Kidney epithelial cell (primary cell): ENCODE measurements around the gene ITSN1. TPM values are rescaled to one million over a fixed set of nuclear protein-coding genes. Genes with fewer than 3 reads are reported as not detected.

Source experiments
- DNase-seq: peaks from one replicate; pipeline ENCODE4 v3.0.0-alpha.2; 2010; ENCODE audit warnings: low read depth
- H3K27me3 ChIP-seq: 2 replicates; pipeline ENCODE4 v1.6.0; 2011; ENCODE audit warnings: low read length; ENCODE audit not compliant: control insufficient read depth, insufficient read depth
- H3K36me3 ChIP-seq: 2 replicates; pipeline ENCODE4 v1.5.1; 2011; ENCODE audit warnings: low read length; ENCODE audit not compliant: control insufficient read depth, insufficient read depth
- H3K4me3 ChIP-seq: 2 replicates; pipeline ENCODE4 v1.5.1; 2011; ENCODE audit warnings: low read depth, mild to moderate bottlenecking, control low read depth, low read length
- CTCF ChIP-seq: IDR thresholded peaks from 2 replicates; pipeline ENCODE4 v1.5.1; 2011; ENCODE audit warnings: mild to moderate bottlenecking, moderate library complexity, low read length, control low read depth, inconsistent platforms; ENCODE audit not compliant: insufficient read depth, poor library complexity, severe bottlenecking
- total RNA-seq: library from RNA; depleted of rRNA; stranded (reverse); fragments of >200 nt; gene quantifications from 2 replicates; pipeline ENCODE4 v1.2.3, GENCODE V29; 2015

Gene ITSN1
- total RNA-seq, 1 donor from 2014 or later: 20.4 TPM

DNA sequence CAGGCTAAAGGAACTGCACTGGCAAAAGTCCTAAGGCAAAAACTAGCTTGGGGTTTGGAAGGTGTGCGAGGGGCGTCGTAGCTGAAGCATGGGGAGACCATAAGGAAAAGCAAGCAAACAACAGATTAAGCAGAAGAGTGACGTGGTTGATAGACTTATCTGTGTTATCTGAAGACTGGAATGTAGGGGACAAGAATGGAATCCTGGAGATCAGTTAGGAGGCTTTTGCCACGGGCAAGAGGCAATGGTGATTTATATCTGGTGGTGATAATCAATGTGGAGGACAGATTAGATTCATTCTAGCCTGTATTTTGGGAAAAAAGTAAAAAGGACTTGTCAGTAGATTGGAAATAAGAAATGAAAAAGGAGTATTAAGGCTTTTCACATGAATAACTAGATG, 97.4 kb downstream of the ITSN1 start:
- H3K36me3 ChIP-seq: no peaks in the 10 kb centered on the region
- DNase-seq: no peak
- H3K4me3 ChIP-seq: no peak overlapping the region
- TF ChIP-seq CTCF: no peak
- H3K27me3 ChIP-seq: no peaks in the 10 kb centered on the region

GRCh38 chr21:33747420-33747819, 105.1 kb downstream of the ITSN1 start:
- no peak for DNase-seq
- TF ChIP-seq CTCF: no peak
- Histone ChIP-seq H3K36me3 (no peaks in the 10 kb centered on the region), H3K4me3 (no peak overlapping the region), H3K27me3 (no peaks in the 10 kb centered on the region)

GRCh38 chr21:33748903-33749302, 106.6 kb downstream of the ITSN1 start:
- no peak for DNase-seq
- H3K36me3 ChIP-seq: no peaks in the 10 kb centered on the region
- no peak overlapping the region for H3K4me3 ChIP-seq
- no peaks in the 10 kb centered on the region for H3K27me3 ChIP-seq
- no peak for TF ChIP-seq CTCF

- no peak for DNase-seq
- TF ChIP-seq CTCF: no peak
- H3K27me3 ChIP-seq: no peaks in the 10 kb centered on the region
- H3K36me3 ChIP-seq: no peaks in the 10 kb centered on the region
- no peak overlapping the region for H3K4me3 ChIP-seq
These were observed 107.7 kb downstream of the ITSN1 start for GRCh38 chr21:33750017-33750416.

- no peak for DNase-seq
- no peaks in the 10 kb centered on the region for H3K27me3 ChIP-seq
- TF ChIP-seq CTCF: no peak
- H3K4me3 ChIP-seq: no peak overlapping the region
- H3K36me3 ChIP-seq: no peaks in the 10 kb centered on the region
These were observed 108.8 kb downstream of the ITSN1 start for GRCh38 chr21:33751120-33751519.

GRCh38 chr21:33751533-33751932, 109.2 kb downstream of the ITSN1 start:
- DNase-seq: no peak
- no peak for TF ChIP-seq CTCF
- Histone ChIP-seq H3K36me3 (no peaks in the 10 kb centered on the region), H3K27me3 (no peaks in the 10 kb centered on the region), H3K4me3 (no peak overlapping the region)
